IPS-15b (cell line): ENCODE measurements around the gene DEAF1.

ENCODE experiments used
- H3K27me3 ChIP-seq: one replicate; pipeline ENCODE4 v1.6.1; 2013; ENCODE audit warnings: low read length; ENCODE audit not compliant: control insufficient read depth, insufficient read depth
- H3K36me3 ChIP-seq: one replicate; pipeline ENCODE4 v1.6.1; 2013; ENCODE audit warnings: low read length; ENCODE audit not compliant: control insufficient read depth, insufficient read depth
- H3K4me1 ChIP-seq: one replicate; pipeline ENCODE4 v1.6.1; 2013; ENCODE audit warnings: mild to moderate bottlenecking, low read length; ENCODE audit not compliant: control insufficient read depth, insufficient read depth
- H3K4me3 ChIP-seq: one replicate; pipeline ENCODE4 v1.5.1; 2013; ENCODE audit warnings: low read depth, low read length
- H3K9ac ChIP-seq: one replicate; pipeline ENCODE4 v1.6.1; 2013; ENCODE audit warnings: low read depth, mild to moderate bottlenecking, low read length
- H3K9me3 ChIP-seq: one replicate; pipeline ENCODE4 v1.6.1; 2013; ENCODE audit warnings: mild to moderate bottlenecking, low read length; ENCODE audit not compliant: control insufficient read depth, insufficient read depth

Gene DEAF1

DNA sequence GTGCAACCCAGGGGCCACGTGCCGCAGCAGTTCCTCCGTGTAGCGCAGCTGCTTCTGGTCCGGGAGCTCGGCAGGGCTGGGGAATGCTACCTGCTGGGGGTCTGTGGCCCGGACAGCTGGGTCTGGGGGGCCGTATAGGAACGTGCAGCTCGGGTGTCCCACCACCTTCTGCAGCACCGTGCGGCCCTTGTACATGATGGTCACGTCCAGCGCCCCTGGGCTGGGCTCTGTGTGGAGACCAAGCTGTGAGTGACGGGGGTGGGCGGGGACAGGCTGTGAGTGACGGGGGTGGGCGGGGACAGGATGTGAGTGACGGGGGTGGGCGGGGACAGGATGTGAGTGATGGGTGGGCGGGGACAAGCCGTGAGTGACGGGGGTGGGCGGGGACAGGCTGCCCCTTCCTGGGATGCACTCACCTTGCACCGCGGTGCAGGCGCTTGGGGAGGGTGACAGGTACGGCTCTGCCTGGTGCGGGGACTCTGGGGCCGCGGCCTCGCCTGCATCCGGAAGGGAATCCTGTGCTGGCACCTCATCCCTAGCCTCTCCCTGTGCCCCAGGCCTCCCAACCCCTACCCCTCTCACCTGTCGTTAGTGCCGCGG is 81.6 kb downstream of the DEAF1 start:
- no peak overlapping the region for H3K4me3 ChIP-seq
- H3K36me3 ChIP-seq, result peaks cover 48% of the 10 kb centered on the region
- no peak overlapping the region for H3K9ac ChIP-seq
- no peaks in the 10 kb centered on the region for H3K27me3 ChIP-seq
- H3K4me1 ChIP-seq, result no peaks in the 10 kb centered on the region
- H3K9me3 ChIP-seq, result no peaks in the 10 kb centered on the region

- H3K9me3 ChIP-seq, result no peaks in the 10 kb centered on the region
- no peaks in the 10 kb centered on the region for H3K27me3 ChIP-seq
- no peak overlapping the region for H3K4me3 ChIP-seq
- H3K9ac ChIP-seq, result no peak overlapping the region
- H3K4me1 ChIP-seq, result no peaks in the 10 kb centered on the region
- peaks cover 50% of the 10 kb centered on the region for H3K36me3 ChIP-seq
These were observed 82.1 kb downstream of the DEAF1 start for GRCh38 chr11:612961-613300.

DNA sequence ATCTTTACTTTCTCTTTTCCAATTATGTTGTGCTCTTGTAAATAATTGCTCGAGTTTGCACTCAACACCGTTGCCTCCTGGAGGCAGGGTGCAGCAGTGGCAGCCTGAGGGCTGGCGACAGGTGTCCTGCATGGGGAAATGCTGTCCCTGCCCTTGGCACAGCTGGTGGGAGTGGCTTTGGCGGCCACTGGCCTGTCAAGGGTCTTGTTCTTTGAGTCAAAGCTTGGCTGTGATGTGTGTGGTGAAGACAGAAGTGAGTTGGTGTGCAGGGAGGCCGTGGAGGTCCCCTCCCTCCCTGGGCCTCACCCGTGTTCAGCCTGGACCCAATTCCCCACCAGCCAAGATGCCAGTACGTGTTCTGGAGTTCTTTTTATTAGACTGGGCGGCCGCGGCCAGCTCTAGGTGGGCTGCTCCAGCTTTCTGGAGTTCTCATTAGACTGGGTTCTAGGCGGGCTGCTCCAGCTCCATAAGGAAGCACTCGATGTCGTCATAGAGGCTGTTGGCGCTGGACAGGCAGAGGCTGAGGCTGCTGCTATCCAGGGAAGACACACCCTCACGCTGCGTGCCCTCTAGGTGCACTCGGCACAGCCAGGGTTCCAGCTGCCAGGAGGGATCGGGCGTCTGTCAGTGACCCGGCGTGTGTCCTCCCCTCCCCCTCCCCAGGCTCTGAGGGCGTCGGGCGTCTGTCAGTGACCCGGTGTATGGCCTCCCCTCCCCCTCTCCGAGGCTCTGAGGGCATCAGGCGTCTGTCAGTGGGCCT is 82.6 kb downstream of the DEAF1 start:
- Histone ChIP-seq H3K4me1 (no peaks in the 10 kb centered on the region), H3K4me3 (no peak overlapping the region), H3K36me3 (peaks cover 55% of the 10 kb centered on the region), H3K9ac (no peak overlapping the region), H3K27me3 (no peaks in the 10 kb centered on the region), H3K9me3 (no peaks in the 10 kb centered on the region)

GRCh38 chr11:611001-611996 is 83.7 kb downstream of the DEAF1 start:
- H3K9me3 ChIP-seq, result no peaks in the 10 kb centered on the region
- H3K9ac ChIP-seq, result no peak overlapping the region
- peaks cover 66% of the 10 kb centered on the region for H3K36me3 ChIP-seq
- no peaks in the 10 kb centered on the region for H3K27me3 ChIP-seq
- no peaks in the 10 kb centered on the region for H3K4me1 ChIP-seq
- no peak overlapping the region for H3K4me3 ChIP-seq

DNA sequence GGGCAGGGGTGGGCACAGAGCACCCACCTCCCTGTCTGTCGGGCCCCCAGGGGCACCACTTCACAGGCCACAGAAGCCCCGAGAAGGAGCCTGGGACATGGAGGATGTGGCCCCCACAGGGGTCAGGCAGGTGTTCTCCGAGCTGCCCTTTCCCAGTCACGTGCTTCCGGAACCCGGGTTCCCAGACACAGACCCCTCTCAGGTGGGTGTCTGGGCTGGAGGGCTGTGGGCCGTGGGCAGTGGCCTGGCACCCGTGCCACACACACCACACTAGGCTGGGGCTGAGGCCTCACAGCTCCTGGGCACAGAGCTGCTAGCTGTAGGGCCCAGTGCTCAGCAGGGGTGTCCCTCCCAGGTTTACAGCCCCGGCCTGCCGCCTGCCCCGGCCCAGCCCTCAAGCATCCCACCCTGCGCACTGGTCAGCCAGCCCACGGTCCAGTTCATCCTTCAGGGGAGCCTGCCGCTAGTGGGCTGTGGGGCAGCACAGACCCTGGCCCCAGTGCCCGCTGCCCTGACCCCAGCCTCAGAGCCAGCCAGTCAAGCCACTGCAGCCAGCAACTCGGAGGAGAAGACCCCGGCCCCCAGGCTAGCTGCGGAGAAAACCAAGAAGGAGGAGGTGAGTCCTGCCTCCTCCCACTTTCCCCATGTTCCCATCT is 84.7 kb downstream of the DEAF1 start:
- Histone ChIP-seq H3K27me3 (no peaks in the 10 kb centered on the region), H3K9me3 (no peaks in the 10 kb centered on the region), H3K4me3 (no peak overlapping the region), H3K9ac (no peak overlapping the region), H3K4me1 (no peaks in the 10 kb centered on the region), H3K36me3 (peaks cover 76% of the 10 kb centered on the region)

- Histone ChIP-seq H3K27me3 (no peaks in the 10 kb centered on the region), H3K9me3 (no peaks in the 10 kb centered on the region), H3K4me1 (no peaks in the 10 kb centered on the region), H3K36me3 (peaks cover 84% of the 10 kb centered on the region), H3K4me3 (no peak overlapping the region), H3K9ac (no peak overlapping the region)
These were observed 85.6 kb downstream of the DEAF1 start for GRCh38 chr11:609341-609811.

GRCh38 chr11:608791-609251 is 86.2 kb downstream of the DEAF1 start:
- Histone ChIP-seq H3K36me3 (peaks cover 89% of the 10 kb centered on the region), H3K9me3 (no peaks in the 10 kb centered on the region), H3K9ac (no peak overlapping the region), H3K27me3 (no peaks in the 10 kb centered on the region), H3K4me1 (no peaks in the 10 kb centered on the region), H3K4me3 (no peak overlapping the region)

DNA sequence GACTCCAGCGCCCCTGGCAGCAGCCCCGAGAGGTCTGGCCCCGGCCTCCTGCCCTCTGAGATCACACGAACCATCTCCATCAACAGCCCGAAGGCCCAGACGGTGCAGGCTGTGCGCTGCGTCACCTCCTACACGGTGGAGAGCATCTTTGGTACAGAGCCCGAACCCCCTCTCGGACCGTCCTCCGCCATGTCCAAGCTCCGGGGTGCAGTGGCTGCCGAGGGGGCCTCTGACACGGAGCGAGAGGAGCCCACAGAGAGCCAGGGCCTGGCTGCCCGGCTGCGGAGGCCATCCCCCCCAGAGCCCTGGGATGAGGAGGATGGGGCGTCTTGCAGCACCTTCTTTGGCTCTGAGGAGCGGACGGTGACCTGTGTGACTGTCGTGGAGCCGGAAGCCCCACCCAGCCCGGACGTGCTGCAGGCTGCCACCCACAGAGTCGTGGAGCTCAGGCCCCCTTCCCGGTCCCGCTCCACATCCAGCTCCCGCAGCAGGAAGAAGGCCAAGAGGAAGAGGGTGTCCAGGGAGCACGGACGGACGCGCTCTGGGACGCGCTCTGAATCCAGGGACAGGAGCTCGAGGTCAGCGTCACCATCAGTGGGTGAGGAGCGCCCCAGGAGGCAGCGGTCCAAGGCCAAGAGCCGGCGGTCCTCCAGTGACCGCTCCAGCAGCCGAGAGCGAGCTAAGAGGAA is 86.9 kb downstream of the DEAF1 start:
- Histone ChIP-seq H3K4me1 (no peaks in the 10 kb centered on the region), H3K9me3 (no peaks in the 10 kb centered on the region), H3K27me3 (no peaks in the 10 kb centered on the region), H3K36me3 (peaks cover 93% of the 10 kb centered on the region), H3K4me3 (no peak overlapping the region), H3K9ac (no peak overlapping the region)

- H3K4me1 ChIP-seq, result no peaks in the 10 kb centered on the region
- no peak overlapping the region for H3K4me3 ChIP-seq
- peaks cover 92% of the 10 kb centered on the region for H3K36me3 ChIP-seq
- no peaks in the 10 kb centered on the region for H3K9me3 ChIP-seq
- H3K9ac ChIP-seq, result no peak overlapping the region
- H3K27me3 ChIP-seq, result no peaks in the 10 kb centered on the region
These were observed 87.8 kb downstream of the DEAF1 start for GRCh38 chr11:607020-607780.

DNA sequence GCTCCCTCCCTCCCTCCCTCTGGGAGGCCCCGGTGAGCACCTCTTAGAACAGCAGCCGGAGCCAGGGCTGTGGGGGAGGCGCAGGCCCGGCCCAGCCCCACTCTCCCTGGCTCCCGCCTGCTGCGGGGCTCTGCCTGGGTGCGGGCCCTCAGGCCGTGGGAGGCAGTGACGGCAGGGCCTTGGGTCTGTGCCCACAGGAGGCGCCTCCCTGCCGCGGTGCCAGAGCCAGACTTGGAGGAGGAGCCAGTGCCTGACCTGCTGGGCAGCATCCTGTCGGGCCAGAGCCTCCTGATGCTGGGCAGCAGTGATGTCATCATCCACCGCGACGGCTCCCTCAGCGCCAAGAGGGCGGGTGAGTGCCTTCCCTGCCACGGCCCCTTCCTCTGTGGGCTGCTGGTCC is 88.8 kb downstream of the DEAF1 start:
- no peak overlapping the region for H3K4me3 ChIP-seq
- H3K4me1 ChIP-seq, result no peaks in the 10 kb centered on the region
- H3K9me3 ChIP-seq, result no peaks in the 10 kb centered on the region
- no peak overlapping the region for H3K9ac ChIP-seq
- H3K36me3 ChIP-seq, result peaks cover 94% of the 10 kb centered on the region
- no peaks in the 10 kb centered on the region for H3K27me3 ChIP-seq
